Measurements from ENCODE around the gene EPB41L1. TPM values are rescaled to one million over a fixed set of nuclear protein-coding genes. Genes with fewer than 3 reads are reported as not detected.

EPB41L1 gene
- total and polyA plus RNA-seq, 8 donors = 33.8 to 80.1 (median 38.7) TPM

GRCh38 chr20:36184816-36185776 lies 30.6 kb downstream of the EPB41L1 start:
- DNase-seq (no peak), ATAC-seq (no peak)
- Histone ChIP-seq H3K9me3 (no peaks in the 10 kb centered on the region), H3K4me3 (no peak overlapping the region), H3K27ac (no peak overlapping the region), H3K36me3 (peaks cover 0 to 20% of the 10 kb centered on the region in 2 donors), H3K4me1 (no peaks in the 10 kb centered on the region), H3K27me3 (no peaks in the 10 kb centered on the region)
- no peak for TF ChIP-seq CTCF (IDR thresholded peaks at IDR 0.05)
- intact Hi-C loops (cut with DNase I) = no loop called here

- Histone ChIP-seq H3K4me3 (no peak overlapping the region), H3K36me3 (peaks cover 0 to 30% of the 10 kb centered on the region in 2 donors), H3K27ac (no peak overlapping the region), H3K9me3 (no peaks in the 10 kb centered on the region), H3K4me1 (no peaks in the 10 kb centered on the region), H3K27me3 (no peaks in the 10 kb centered on the region)
- no peak for DNase-seq
- TF ChIP-seq CTCF (IDR thresholded peaks at IDR 0.05) = no peak
- no peak for ATAC-seq
- intact Hi-C loops (cut with DNase I) = no loop called here
Measured at GRCh38 chr20:36193977-36194712, 39.6 kb downstream of the EPB41L1 start.

GRCh38 chr20:36196676-36197075 lies 42.1 kb downstream of the EPB41L1 start:
- no peak for TF ChIP-seq CTCF (IDR thresholded peaks at IDR 0.05)
- intact Hi-C loops (cut with DNase I) = no loop called here
- no peaks in the 10 kb centered on the region for H3K9me3 ChIP-seq
- H3K27me3 ChIP-seq = no peaks in the 10 kb centered on the region
- no peak for DNase-seq
- no peak overlapping the region for H3K27ac ChIP-seq
- no peaks in the 10 kb centered on the region for H3K4me1 ChIP-seq
- ATAC-seq = no peak
- H3K36me3 ChIP-seq = peaks cover 0 to 17% of the 10 kb centered on the region in 2 donors
- H3K4me3 ChIP-seq = no peak overlapping the region

- DNase-seq (no peak), ATAC-seq (no peak)
- intact Hi-C loops (cut with DNase I) = no loop called here
- no peaks in the 10 kb centered on the region for H3K4me1 ChIP-seq
- TF ChIP-seq CTCF (IDR thresholded peaks at IDR 0.05) = no peak
- H3K36me3 ChIP-seq = peaks cover 0 to 17% of the 10 kb centered on the region in 2 donors
- H3K27ac ChIP-seq = no peak overlapping the region
- no peak overlapping the region for H3K4me3 ChIP-seq
- no peaks in the 10 kb centered on the region for H3K9me3 ChIP-seq
- H3K27me3 ChIP-seq = no peaks in the 10 kb centered on the region
Measured at GRCh38 chr20:36197271-36197670, 42.7 kb downstream of the EPB41L1 start.
